NCI-H526 (cell line): ENCODE measurements around the gene CABP7.

Experiments
- DNase-seq, 2 experiments: peaks; one replicate each; lab custom pipeline; 2025; lab: John Stamatoyannopoulos, UW

Gene CABP7

GRCh38 chr22:29719899-29720645 is at the start of gene CABP7:
TSS of gene CABP7 (plus strand) at chr22:29720003. CDS start at chr22:29720425, 422 bp downstream.
- DNase-seq, result peak in 1 of 2 experiments; percentile 32

GRCh38 chr22:29670626-29671025 is 49.2 kb upstream of the CABP7 start:
- DNase-seq, result no peak

GRCh38 chr22:29673361-29674066 is 46.3 kb upstream of the CABP7 start:
- DNase-seq, result no peak

GRCh38 chr22:29674121-29674520 is 45.7 kb upstream of the CABP7 start:
- DNase-seq, result no peak

GRCh38 chr22:29679316-29679715 is 40.5 kb upstream of the CABP7 start:
- no peak for DNase-seq

- no peak for DNase-seq
Observed at GRCh38 chr22:29683536-29683935, 36.3 kb upstream of the CABP7 start.

GRCh38 chr22:29684244-29684643 is 35.6 kb upstream of the CABP7 start:
- no peak for DNase-seq

GRCh38 chr22:29689206-29689879 is 30.5 kb upstream of the CABP7 start:
- no peak for DNase-seq

- peak in 1 of 2 experiments; percentile 55 for DNase-seq
Observed at GRCh38 chr22:29689880-29690213, 30.0 kb upstream of the CABP7 start.

GRCh38 chr22:29690476-29690875 is 29.3 kb upstream of the CABP7 start:
- DNase-seq, result no peak

- DNase-seq, result peak; percentile 8 to 74
Observed at GRCh38 chr22:29691636-29692326, 28.0 kb upstream of the CABP7 start.

- DNase-seq, result no peak
Observed at GRCh38 chr22:29692327-29692640, 27.5 kb upstream of the CABP7 start.

- no peak for DNase-seq
Observed at GRCh38 chr22:29693161-29693560, 26.6 kb upstream of the CABP7 start.

GRCh38 chr22:29693671-29694070 is 26.1 kb upstream of the CABP7 start:
- DNase-seq, result no peak

- no peak for DNase-seq
Observed at GRCh38 chr22:29695129-29695926, 24.5 kb upstream of the CABP7 start.

GRCh38 chr22:29697853-29698598 is 21.8 kb upstream of the CABP7 start:
- no peak for DNase-seq

GRCh38 chr22:29700206-29700899 is 19.4 kb upstream of the CABP7 start:
- DNase-seq, result no peak

GRCh38 chr22:29700900-29701154 is 19.0 kb upstream of the CABP7 start:
- no peak for DNase-seq

GRCh38 chr22:29701155-29701999 is 18.4 kb upstream of the CABP7 start:
- DNase-seq, result peak; percentile 25 to 70
